T47D (cell line): Measurements from ENCODE around the gene TPX2.

Experiments
- DNase-seq, 2 experiments: peaks; one replicate each; pipeline versions ENCODE4 v3.0.0 to v3.0.0-alpha.2; 2011 to 2012; ENCODE audit warnings: low read depth in 1 of 2, low spot score in 1 of 2
- JUND ChIP-seq: IDR thresholded peaks from 2 replicates; pipeline ENCODE4 v1.6.1; 2012; ENCODE audit warnings: low read depth
- in situ Hi-C: cut with HindIII; loops from 2 replicates; pipeline ENCODE4 v1.10.0; 2016; ENCODE audit warnings: low sequenced_read_pairs, low pct_unique_long_range_greater_than_20kb

The TPX2 gene

DNA sequence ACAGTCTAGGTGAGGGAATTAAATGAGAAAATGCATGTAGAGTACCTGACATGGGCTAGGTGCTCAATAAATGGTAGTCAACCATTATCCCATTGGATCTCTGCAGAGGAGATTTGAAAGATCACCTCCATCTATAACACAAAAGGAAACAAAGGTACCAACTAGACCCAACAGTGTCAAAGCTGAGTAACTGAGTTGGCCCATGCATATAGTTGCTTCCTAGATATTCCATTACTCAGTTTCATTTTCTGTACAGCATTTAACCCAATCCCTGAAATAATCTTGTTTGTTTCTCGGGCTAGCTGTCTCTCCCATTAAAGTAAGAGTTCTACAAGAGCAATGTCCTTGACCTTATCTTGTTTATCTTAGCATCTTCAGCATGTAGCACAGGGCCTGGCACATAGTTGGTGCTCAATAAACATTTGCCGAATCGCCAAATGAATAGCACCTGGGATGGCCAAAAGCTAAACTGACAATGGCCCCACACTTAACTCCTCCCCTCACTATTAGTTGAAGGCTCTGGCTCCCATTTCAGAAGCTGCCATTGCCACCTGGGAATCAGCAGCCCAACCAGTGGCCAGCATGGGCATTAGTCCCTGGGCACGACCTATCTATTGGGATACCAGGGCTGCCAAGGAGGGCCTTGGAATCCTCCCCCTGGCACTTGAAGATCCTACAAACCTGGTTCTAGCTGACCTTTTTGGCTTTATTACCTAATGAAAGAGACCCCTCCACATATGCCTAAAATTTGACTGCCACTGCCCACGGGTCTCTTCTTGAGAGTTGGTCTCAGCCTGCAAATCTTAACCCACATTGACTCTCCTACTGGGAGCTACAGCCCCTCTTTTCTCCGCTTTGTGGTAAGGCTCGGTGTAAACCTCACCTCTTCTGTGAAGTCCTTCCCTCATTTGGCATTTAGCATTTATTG lies 39.0 kb upstream of the TPX2 start:
- TF ChIP-seq JUND: no peak
- DNase-seq: no peak
- in situ Hi-C loops: no loop called here

DNA sequence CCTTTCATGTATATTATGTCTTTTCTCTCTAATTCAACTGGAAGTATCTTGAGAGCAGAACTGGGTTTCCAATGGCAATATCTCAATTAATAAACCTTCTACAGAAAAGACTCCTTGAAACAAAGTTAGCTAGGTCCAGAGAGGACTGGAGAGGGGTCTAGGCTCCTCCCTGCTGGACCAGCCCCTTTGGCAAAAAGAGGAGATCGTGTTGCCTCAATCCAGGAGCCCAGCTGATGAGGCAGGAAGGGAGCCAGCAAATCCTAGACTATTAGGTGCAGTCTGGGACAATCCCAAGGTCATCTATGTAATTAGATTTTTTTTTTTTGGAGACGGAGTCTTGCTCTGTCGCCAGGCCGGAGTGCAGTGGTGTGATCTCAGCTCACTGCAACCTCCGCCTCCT lies 38.3 kb upstream of the TPX2 start:
- no peak for TF ChIP-seq JUND
- in situ Hi-C loops: no loop called here
- DNase-seq: no peak

DNA sequence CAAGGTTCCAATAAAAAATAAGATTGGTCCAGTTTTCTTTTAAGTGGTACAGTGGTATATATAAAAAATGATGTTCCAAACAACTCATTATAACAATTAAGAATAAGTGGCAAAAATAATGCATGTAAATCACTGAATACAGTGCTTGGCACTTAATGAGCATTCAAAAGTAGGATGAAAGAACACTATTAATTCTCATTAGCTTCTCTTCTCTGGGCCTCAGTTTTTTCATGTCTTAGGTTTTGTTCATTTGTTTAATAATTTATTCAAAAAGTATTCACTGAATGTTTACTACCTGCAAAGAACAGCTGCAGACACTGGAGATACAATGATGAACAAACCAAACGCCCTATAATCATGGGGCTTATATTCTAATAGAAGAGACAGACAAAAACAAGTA lies 37.5 kb upstream of the TPX2 start:
- no peak for TF ChIP-seq JUND
- no peak for DNase-seq
- in situ Hi-C loops: no loop called here

DNA sequence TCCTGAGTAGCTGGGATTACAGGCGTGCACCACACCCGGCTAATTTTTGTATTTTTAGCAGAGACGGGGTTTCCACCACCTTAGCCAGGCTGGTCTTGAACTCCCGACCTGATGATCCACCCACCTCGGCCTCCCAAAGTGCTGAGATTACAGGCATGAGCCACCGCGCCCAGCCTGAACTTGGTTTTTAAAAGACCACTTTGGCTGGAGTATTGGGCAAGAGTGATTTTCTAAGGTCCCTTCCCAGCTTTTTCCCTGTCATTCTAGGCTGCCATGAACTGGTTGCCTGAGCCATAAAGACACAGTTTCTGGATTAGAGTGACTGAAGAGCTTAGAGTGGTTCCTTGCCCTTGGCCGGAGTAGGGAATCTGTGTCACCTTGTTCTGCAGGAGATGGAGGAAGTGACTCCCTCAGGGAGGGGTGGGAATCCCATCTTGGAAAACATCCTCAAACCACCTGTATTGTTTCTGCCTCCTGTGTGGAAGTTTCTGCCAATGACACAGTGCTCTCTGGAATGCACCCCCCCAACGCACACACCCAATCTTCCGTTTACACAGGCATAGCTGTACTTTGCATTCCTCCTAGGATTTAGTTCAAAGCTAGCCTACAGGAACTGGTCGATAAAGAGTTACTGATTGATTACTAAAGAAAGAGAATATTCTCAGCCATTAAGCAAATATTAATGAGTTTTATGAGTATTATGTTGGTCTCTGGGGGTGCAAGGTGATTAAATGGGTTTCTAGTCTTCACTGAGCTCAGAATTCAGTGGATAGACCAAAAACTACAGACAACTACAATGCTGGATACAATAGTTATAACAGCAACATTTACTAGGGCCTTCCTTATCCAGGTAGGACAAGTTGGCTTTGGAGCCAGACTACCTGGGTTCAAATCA lies 34.6 kb upstream of the TPX2 start:
- in situ Hi-C loops: no loop called here
- peak; percentile 71 for TF ChIP-seq JUND
- DNase-seq: peak; percentile 43 to 96

DNA sequence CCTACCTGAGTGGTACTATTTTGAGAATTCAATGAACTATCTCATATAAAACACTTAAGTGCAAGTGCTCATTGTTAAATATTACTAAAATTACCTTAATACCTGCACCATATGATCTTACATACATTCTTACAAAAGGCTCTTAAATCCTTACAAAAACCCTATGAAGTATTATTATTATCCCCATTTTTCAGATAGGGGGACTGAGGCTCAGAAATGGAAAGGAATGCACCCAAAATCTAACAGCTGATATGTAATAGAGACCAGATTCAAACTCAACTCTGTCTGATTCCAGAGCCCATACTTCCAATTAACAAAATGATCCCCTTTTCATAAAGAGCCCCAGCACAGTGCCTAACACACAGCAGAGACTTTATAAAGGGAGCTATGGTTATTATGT lies 33.9 kb upstream of the TPX2 start:
- in situ Hi-C loops: no loop called here

DNA sequence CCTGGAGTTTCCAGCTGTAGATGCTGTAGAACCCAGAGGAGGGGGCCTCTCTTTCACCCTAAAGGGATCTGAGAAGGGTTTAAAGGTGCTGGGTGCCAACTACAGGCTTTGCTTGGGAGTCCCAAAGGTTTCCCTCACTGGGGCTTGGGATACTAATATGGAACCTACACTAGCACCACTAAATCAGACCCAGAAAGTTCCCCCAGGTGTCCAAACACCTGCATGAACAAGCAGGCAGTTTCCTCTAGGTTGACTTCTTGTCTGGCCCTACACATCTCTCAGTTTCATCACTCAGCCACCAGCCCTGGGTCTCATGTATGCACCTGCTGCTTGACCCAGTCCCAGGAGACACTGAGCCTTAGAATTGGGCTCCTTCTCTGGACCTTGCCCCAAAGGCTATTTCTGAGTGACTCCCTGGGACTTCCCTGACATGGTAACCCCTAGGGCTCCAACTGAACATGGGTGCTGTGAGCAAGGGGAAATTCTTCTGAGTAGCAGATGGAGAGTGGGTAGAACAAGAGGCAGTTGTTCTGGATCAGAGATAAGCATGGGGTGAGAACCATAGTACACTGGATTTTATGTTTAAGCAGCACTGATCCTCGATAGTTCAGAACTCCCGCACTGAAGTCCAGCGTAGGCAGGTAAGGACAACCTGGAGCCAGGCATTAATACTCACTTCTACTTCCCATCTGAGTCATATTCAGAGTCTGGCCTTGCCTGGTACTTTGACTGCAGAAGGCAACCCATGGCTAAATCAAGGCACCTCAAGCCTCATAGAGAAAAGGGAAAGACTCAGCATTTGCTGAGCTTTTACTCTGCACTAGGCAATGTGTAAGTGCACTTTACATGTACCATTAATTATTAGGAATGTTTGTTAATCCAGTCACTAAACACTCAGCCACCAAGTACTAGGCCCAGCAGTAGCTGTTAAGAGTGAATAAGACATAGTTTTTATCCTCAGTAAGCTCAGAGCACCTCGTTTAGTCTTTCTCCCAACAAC lies 33.2 kb upstream of the TPX2 start:
- in situ Hi-C loops: no loop called here
- TF ChIP-seq JUND: no peak
- DNase-seq: no peak

More for the DNA sequence above, 33.9 kb upstream of the TPX2 start:
- DNase-seq: no peak
- TF ChIP-seq JUND: no peak

DNA sequence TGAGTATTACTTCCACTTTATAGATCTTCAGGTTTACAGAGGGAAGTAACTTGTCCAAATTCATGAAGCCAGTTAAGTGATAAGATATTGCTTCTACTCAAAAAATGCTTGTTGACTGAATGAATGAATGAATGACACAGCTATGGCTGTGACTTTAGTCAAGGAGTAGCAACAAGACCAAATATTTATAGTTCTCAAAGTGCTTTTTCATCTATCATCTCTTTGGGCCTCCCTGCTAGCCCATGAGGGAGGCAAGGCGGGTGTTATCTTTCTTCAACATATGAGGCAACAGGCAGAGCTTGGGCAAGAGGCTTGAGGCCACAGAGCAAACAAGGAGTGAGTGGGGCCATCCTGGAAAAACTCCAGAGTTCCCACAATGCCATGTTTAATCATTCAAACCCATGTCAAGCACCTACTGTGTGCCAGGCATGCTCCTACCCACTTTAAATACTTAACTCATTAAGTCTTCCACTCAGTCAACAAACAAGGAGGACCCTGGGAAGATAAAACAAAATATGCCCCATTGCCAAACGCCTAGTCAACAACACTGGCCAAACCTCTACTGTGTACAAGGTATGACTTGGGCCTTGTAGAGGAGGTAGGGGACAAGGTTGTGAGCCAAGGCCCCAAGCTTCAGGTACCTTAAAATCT lies 32.4 kb upstream of the TPX2 start:
- no peak for TF ChIP-seq JUND
- in situ Hi-C loops: no loop called here
- peak in 1 of 2 experiments; percentile 54 for DNase-seq

DNA sequence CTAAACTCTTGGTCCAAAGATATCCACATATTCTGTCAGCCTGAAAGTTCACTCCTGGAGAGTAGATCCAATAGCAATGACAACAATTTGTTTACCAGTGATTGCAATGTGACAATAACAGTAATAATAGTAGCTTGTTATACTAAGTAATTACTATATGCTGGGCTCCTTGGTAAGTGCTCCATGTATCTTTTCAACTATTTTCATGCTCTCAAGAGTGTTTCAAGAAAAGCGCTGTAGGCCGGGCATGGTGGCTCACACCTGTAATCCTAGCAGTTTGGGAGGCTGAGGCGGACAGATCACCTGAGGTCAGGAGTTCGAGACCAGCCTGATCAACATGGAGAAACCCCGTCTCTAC lies 31.9 kb upstream of the TPX2 start:
- TF ChIP-seq JUND: no peak
- DNase-seq: no peak
- in situ Hi-C loops: no loop called here

DNA sequence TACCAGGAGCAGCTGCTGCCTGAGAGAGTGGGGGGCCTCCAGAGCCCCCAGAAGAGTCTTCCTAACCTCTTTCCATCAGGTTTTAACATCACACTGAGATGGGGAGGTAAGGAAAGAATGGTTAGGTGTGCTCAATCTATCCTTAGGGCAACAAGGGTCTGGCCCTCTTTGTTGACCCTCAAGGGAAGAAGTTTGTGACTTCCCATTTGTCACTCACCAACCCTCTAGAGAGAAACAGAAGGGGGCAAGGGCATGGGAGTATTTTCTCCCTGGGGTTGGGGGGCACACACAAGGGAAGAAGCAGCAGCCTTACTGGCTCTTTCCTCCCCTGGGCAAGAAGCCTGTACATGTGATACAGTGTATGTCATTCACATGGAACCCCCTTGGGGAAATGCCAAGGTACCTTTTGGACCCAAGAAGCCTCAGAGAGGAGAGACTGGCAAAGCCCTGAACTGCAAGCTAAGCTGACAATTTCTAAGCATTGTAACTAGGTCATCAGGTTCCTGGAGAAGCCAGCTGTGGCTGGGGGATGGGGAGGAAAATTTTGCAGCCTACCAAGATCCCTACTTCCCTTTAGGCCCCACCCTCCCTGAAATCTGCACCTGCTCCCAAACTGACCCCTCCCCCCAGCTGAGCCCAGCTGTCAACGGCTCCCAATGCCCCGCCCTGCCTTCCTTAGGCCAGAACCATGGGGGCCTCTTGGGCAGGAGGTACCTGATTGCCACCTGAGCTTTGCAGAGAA lies 30.9 kb upstream of the TPX2 start:
- no peak for TF ChIP-seq JUND
- in situ Hi-C loops: no loop called here
- no peak for DNase-seq

DNA sequence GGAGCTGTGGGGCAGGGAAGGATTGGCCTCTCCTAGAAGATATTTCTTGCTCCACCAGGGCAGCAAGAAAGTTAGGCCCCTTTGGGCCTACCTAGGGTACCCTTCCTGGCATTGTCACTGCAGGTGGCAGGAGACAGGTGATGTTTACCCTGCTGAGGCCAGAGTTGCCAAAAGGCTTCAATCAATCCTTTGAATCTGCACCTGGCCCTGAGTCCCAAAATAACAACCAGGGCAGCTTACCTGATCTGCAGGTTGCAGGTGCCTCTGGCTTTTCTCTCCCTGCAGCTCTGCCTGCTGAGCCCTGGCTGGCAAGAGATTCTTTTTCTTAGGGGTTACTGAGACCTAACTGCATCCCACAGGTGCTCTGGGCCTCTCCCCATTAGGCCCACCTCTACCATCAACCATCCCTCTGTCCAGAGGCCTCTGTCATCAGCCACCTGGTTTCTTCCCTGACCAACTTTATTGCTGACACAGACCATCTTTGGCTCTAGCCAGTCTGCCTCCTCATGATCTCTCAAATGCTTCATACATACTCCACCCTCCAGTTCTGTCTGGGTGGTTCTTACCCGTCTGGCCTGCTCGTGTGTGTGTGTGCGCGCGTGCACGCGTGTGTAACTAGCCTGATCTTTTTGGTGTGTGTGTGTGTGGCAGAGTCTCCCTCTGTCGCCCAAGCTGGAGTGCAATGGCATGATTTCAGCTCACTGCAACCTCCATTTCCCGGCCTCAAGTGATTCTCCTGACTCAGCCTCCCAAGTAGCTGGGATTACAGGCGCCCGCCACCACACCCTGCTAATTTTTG lies 30.2 kb upstream of the TPX2 start:
- DNase-seq: peak in 1 of 2 experiments; percentile 96
- peak; percentile 58; the same call in 1 of the 2 replicates for TF ChIP-seq JUND
- in situ Hi-C loops: no loop called here

DNA sequence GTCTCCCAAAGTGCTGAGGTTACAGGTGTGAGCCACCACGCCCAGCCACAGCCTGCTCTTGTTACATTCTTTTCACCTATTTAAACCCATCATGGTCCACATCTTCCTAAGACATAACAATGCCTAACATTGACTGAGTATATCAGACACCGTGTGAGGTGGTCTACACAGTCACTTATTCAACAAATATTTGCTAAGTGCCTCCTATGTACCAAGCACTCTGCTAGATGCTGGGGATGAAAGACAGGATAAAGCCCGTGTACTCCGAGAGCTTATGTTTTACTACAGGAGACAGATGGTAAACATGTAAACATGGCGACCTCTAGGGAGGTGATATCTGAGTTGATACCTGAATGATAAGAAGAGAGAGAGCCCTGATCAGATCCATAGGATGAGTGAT lies 29.2 kb upstream of the TPX2 start:
- DNase-seq: no peak
- in situ Hi-C loops: no loop called here
- TF ChIP-seq JUND: no peak
